Activated CD8-positive, alpha-beta memory T cell treated with anti-CD3 and anti-CD28 coated beads, Interleukin-2, amount 50 U/mL, for 1 hour (primary cell): ENCODE results near the gene LMAN2.
"Not testable (repeated sequence)": the region's sequence is repeated elsewhere in the genome, so short reads cannot be mapped to it uniquely, and the experiment has no call there.

Source experiments
- DNase-seq: peaks from one replicate; pipeline ENCODE4 v3.0.0-alpha.2; 2020; ENCODE audit errors: extremely low read depth

The LMAN2 gene

DNA sequence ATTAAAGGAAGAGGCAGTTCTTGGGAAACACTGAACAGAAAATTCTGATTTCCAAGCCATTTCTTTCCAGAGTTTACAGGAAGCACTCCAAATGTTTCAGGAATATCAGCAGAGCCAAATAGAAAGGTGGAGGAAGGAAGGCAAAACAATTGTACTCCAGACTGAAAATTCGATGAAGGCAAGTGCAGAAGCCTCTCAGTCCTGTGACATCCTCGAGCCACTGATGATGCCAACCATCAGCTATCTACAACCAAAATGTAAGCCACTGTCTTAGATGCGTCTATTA lies 2.2 kb downstream of the LMAN2 start:
- DNase-seq, result no peak

- no peak for DNase-seq
These were observed 3.8 kb downstream of the LMAN2 start for GRCh38 chr5:177347699-177348098.

DNA sequence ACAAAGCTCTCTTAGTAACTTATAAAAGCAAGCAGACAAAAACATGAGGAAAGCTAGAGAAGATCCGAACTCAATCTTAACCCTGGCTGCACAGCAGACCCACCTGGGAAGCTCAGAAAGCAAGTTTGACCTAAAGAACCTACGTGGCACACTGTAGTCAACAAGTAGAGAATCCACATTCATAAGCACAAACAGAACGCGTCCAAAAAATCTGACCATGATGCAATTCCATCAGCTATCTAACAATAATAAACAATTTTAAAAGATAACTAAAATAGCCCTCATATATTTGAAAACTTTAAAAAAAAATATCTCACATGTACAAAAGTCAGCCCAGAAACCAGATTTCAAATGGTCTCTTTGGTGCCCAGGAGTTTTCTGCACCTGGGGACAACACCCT lies 4.6 kb downstream of the LMAN2 start:
- DNase-seq, result no peak

GRCh38 chr5:177344891-177345290 lies 6.6 kb downstream of the LMAN2 start:
- no peak for DNase-seq

DNA sequence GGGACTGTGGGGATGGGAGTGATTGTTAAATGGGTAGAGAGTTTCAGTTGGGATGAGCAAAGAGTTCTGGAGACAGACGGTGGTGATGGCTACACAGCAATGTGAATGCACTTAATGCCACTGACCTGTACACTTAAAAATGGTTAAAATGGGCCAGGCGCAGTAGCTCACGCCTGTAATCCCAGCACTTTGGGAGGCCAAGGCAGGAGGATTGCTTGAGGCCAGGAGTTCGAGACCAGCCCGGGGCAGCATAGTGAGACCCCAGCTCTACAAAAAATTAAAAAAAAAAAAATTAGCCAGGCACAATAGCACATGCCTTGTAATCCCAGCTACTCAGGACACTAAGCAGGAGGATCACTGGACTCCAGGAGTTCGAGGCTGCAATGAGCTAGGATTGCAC lies 7.7 kb downstream of the LMAN2 start:
- no peak for DNase-seq

DNA sequence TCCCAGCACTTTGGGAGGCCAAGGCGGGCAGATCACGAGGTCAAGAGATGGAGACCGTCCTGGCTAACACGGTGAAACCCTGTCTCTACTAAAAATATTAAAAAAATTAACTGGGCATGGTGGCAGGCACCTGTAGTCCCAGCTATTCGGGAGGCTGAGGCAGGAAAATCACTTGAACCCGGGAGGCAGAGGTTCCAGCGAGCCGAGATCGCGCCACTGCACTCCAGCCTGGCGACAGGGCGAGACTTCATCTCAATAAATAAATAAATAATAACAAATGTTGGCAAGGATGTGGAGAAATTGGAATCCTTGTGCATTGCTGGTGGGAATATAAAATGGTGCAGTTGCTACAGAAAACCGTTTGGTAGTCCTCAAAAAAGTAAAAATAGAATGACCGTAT lies 8.5 kb downstream of the LMAN2 start:
- not testable (repeated sequence) for DNase-seq

DNA sequence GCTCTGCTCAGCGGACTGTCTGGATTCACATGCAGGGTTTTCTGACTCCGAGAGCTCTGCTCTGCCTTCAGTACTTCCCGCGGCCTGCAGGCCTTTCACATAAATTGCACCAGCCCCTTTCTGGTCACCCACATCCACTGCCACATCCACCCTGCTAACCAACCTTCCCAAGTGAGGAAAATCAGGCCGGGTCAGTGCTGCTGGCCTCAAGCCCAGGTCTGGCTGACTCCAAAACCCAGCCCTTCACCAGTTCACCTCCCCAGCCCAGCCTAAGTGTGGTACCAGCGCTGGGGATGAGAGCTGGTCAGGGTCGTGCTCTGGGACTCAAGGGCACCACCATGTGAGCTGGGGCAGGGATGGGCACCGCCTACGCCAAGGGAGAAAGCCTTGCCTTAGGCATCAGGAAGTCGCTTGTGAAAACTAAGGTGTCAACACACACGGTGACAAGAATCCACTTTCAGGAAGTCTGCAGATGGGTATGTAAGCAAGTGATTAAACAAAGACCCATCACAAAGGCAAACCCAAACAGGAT lies 12.3 kb downstream of the LMAN2 start:
- DNase-seq, result no peak

GRCh38 chr5:177338251-177339106 lies 13.0 kb downstream of the LMAN2 start:
- DNase-seq, result no peak

DNA sequence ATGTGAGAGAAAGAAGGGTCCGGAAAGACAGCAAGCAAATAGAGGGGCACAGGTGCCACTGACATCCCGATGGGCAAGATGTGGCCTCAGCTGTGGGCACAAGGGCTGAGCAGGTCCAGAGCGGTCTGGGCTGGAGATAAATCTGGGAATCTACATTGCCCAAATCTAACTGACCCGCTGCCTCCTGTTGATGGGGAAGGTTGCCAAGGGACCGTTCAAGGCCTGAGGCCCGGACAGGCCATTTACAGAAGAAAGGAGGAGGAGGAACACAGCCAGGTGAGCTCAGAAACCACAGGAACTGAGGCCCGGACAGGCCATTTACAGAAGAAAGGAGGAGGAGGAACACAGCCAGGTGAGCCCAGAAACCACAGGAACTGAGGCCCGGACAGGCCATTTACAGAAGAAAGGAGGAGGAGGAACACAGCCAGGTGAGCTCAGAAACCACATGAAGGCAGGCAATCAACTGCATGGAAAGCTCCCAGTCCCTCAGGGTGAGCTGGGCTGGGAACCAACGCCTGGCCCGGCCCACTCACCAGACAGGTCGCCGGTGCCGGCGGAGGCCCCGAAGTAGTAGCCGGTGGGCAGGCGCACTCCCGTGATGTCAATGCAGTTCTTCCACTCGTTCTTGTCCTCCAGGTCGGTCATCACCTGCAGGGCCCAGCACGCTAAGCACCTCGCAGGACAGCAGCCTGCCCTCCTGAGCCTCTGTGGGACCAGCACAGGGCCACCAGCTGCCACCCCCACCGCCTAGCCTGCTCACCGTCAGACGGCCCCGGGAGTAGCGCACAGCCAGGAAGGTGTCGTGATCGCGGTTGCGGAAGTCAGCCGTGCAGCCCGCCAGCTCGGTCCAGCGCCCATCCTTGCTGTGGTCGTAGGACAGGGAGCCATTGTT lies 14.6 kb downstream of the LMAN2 start:
- DNase-seq, result no peak

DNA sequence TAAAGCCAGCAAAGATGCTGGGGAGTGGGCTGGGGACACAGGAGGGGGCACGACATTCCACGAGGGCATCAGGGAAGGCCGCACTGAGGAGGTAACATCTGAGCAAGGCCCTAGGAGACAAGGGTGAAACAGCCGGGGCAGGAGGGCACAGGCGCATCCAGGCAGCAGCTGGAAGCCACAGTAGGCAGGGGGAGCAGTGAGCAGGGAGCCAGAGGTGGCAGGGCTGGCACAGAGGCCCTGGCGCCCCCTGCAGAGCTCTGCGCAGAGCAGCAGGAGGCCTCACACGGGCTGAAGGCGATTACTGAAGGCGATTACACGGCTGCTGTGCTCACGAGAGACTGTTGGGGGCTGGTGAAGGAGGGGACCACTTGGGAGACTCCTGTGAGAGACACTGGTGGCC lies 15.4 kb downstream of the LMAN2 start:
- DNase-seq, result no peak

DNA sequence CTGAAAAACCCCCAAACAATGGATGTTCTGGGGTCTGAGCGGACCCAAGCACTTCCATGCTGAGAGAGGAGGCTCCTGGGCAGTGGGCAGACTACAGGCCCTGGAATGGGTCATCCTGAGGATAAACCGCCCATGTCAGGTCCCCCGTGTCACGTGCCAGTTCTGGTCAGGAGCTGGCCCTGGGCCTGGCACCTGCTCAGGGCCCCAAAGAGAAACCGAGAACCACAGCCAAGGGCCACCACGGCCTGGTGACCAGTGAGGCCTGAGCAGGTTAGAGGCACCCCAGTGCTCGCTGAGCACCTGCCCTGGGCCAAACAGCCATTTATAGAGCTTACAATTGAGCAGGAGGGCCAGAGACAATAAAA lies 15.8 kb downstream of the LMAN2 start:
- no peak for DNase-seq

DNA sequence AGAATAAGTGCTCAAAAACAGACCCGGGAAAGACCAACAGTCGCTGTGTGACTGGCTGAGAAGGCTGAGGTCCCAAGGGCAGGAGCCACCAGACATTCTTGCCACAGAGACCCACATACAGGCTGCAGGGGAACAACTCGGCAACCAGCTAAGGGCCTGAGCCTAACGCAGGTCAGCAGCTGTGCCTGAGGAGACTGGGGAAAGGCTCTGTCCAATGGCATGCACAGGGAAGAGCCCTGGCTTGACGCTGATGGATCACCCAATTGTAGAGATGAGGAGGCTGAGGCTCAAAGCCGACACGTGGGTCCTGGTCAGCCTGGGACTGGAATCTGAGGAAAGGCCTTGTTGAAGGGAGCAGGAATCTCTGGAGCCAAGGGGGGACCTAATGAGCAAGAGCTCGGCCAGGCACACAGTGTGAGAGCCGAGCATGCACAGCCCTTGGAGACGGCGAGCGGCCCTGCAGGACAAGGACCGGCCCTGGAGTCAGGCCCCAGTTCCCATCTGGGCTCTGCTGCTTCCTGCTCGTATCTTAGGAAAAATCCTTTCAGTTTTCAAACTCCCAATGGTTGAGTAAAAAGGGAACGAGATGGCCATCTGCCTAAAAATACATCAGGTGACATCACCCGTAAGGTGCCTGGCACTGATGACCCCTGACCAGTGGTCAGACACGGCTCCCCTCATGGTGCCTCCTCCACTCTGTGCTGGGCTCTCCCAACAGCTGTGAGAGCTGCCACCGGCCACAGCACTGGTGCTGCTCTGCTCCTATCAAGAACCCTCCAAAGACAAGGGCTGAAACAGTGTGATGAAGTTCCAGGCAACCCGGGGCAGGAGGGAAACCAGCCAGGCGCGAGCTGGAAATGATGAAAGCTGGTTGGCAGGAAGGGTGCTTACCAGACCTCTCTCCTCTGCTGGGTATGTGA lies 16.4 kb downstream of the LMAN2 start:
- no peak for DNase-seq

GRCh38 chr5:177334155-177334551 lies 17.3 kb downstream of the LMAN2 start:
- no peak for DNase-seq

GRCh38 chr5:177333420-177334154 lies 17.9 kb downstream of the LMAN2 start:
- no peak for DNase-seq

DNA sequence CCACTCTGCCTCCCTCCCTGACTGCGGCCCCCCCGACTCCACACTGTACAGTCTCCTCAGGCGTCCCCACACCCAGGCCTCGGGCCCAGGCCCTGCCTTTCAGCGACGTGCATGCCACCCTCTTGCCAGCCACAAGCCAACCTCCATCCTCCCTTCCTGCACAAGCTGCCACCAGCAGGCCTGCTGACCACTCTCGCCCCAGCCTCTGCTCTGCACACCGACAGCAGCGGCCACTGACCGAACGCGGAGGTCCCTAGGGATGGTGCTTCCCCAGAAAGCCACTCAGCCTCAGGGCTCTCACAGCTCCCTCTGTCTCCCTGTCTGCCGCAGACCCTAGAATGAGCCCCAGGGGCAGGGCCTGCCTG lies 18.6 kb downstream of the LMAN2 start:
- no peak for DNase-seq

DNA sequence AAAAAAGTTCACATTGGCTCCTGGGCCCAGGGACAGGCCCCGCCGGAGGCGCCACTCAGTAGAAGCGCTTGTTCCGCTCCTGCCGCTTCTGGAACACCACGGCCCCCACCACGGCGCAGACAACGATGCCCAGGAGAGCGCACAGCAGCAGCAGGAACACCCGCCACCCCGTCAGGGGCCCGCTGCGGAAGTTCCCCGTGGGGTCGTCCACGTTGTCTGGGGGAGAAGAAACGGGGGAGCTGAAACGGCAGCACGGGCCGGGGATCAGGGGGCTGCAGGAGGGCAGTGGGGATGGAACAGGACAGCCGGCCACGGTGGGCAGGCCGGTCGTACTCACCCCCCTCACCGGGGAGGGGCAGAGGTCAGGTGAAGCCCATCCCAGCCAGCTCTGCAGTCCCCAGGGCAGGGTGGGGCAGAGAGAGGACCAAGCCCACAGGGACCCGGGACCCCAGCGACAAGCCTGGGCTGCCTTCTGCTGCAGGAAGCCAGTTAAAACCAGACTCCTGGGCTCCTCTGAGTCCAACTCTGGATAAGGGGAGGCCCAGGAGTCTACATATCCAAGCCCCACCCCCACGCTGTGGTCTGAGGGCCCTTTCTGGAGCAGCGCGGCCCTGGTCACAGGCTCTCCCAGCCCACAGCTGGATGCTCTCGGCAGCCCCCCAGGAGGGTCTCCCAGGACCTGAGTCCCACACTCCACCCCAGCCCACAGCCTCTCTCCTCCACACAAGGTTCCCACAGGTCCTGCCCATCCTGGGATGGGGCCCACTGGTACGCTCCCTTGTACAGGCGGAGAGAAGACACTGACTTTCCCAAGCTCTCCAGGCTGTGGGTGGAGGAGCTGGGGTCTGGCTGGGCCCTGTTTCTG lies 19.2 kb downstream of the LMAN2 start:
- DNase-seq, result no peak

DNA sequence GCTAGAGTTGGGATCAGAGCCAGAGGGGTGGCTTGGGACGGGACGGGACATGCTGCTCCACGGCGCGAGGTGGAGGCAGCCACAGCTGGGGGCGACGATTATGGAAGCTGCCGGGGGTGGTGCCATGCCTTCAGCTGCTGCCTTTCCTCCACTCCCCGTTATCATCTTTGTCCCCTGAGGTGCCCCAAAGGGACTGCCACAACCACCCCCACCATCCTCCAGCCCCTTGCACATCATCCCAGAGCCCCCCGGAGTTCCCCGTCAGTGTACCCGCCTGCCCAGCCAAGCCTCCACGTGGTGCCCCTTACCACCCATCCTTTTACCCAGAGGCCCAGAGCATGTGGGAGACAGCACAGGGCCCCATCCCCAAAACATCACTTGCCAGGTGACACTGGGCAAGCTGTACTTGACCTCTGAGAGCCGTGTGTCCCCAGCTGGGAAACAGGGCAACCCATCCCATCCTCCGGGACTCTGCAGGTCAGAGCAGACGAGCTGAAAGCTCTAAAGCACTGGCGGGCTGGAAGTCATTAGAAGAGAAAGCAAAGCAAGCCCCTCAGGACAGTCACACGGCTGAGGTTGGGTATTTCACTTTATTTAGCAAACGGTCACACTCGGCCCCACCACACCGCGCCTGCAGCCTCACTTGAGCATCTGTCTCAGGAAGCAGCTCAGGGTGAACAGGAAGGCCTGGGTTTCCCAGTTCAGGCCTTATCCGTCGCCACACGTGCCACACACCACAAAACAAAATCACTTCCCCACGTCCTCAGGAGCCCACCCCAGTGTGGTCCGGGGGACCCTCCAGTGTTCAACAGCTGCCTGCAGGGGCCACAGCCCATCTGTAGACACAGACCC lies 20.3 kb downstream of the LMAN2 start:
- no peak for DNase-seq

GRCh38 chr5:177329883-177330282 lies 21.6 kb downstream of the LMAN2 start:
- no peak for DNase-seq

- no peak for DNase-seq
These were observed 22.8 kb downstream of the LMAN2 start for GRCh38 chr5:177328545-177329231.
